Fibroblast of skin of left biceps (primary cell): Measurements from ENCODE around the gene SLC37A3.
A peak's percentile ranks its signal among the peaks of the same experiment; 100 is the strongest.
"Not testable (repeated sequence)": the region's sequence is repeated elsewhere in the genome, so short reads cannot be mapped to it uniquely, and the experiment has no call there.

Source experiments
- DNase-seq, 2 experiments: peaks; one replicate each; pipeline ENCODE4 v3.0.0-alpha.2; 2013; ENCODE audit warnings: low read depth in 2 of 2

Gene SLC37A3

GRCh38 chr7:140397784-140398750, at the start of gene SLC37A3:
TSS of gene SLC37A3 (minus strand) at chr7:140398530. CDS start at chr7:140382526, 16,004 bp downstream.
- DNase-seq: peak in 1 of 2 experiments; percentile 31

- no peak for DNase-seq
Measured at GRCh38 chr7:140447841-140448240, 49.5 kb upstream of the SLC37A3 start.

- no peak for DNase-seq
Measured at GRCh38 chr7:140446467-140446866, 48.1 kb upstream of the SLC37A3 start.

GRCh38 chr7:140441519-140441918, 43.2 kb upstream of the SLC37A3 start:
- DNase-seq: no peak

GRCh38 chr7:140440593-140440992, 42.3 kb upstream of the SLC37A3 start:
- no peak for DNase-seq

GRCh38 chr7:140439359-140439758, 41.0 kb upstream of the SLC37A3 start:
- DNase-seq: no peak

- DNase-seq: no peak
Measured at GRCh38 chr7:140435252-140435895, 37.0 kb upstream of the SLC37A3 start.

GRCh38 chr7:140433396-140433795, 35.1 kb upstream of the SLC37A3 start:
- no peak for DNase-seq

GRCh38 chr7:140426130-140426529, 27.8 kb upstream of the SLC37A3 start:
- DNase-seq: no peak

- no peak for DNase-seq
Measured at GRCh38 chr7:140425718-140426117, 27.4 kb upstream of the SLC37A3 start.

GRCh38 chr7:140423501-140423900, 25.2 kb upstream of the SLC37A3 start:
- DNase-seq: no peak

- DNase-seq: no peak
Measured at GRCh38 chr7:140421521-140421920, 23.2 kb upstream of the SLC37A3 start.

GRCh38 chr7:140418653-140419052, 20.3 kb upstream of the SLC37A3 start:
- no peak for DNase-seq

- DNase-seq: not testable (repeated sequence)
Measured at GRCh38 chr7:140418156-140418472, 19.8 kb upstream of the SLC37A3 start.

- no peak for DNase-seq
Measured at GRCh38 chr7:140417456-140418155, 19.3 kb upstream of the SLC37A3 start.

GRCh38 chr7:140416560-140416959, 18.2 kb upstream of the SLC37A3 start:
- no peak for DNase-seq

- DNase-seq: not testable (repeated sequence)
Measured at GRCh38 chr7:140415816-140416215, 17.5 kb upstream of the SLC37A3 start.

- DNase-seq: no peak
Measured at GRCh38 chr7:140415361-140415760, 17.0 kb upstream of the SLC37A3 start.

- DNase-seq: no peak
Measured at GRCh38 chr7:140404565-140405065, 6.3 kb upstream of the SLC37A3 start.

GRCh38 chr7:140403878-140404564, 5.7 kb upstream of the SLC37A3 start, which contains the start of gene RAB19:
TSS of gene RAB19 (plus strand) at chr7:140404058. CDS start at chr7:140407647, 3,589 bp downstream.
- DNase-seq: no peak

- peak in 1 of 2 experiments; percentile 19 for DNase-seq
Measured at GRCh38 chr7:140402178-140402835, 4.0 kb upstream of the SLC37A3 start.
